Astrocyte (in vitro differentiated cells and primary cell): Measurements from ENCODE around the gene GPR21. TPM values are rescaled to one million over a fixed set of nuclear protein-coding genes. Genes with fewer than 3 reads are reported as not detected.

Source experiments
- DNase-seq: peaks from one replicate; pipeline ENCODE4 v3.0.0-alpha.2; 2010; ENCODE audit warnings: low read depth
- FAIRE-seq: peaks from 2 replicates; lab custom pipeline; 2011; peaks lifted over from hg19 to GRCh38; lab: Jason Lieb, UNC
- H2AFZ ChIP-seq: 2 replicates; pipeline ENCODE4 v1.6.0; 2012; ENCODE audit warnings: low read depth, low read length, inconsistent platforms
- H3K27ac ChIP-seq: 2 replicates; pipeline ENCODE4 v1.5.1; 2011; ENCODE audit warnings: low read depth, low read length, inconsistent platforms
- H3K27me3 ChIP-seq: 2 replicates; pipeline ENCODE4 v1.6.0; 2011; ENCODE audit warnings: low read length, inconsistent platforms; ENCODE audit not compliant: insufficient read depth
- H3K36me3 ChIP-seq: 2 replicates; pipeline ENCODE4 v1.5.1; 2011; ENCODE audit warnings: low read length, inconsistent platforms; ENCODE audit not compliant: insufficient read depth
- H3K4me1 ChIP-seq: 2 replicates; pipeline ENCODE4 v1.5.1; 2011; ENCODE audit warnings: low read length, inconsistent platforms; ENCODE audit not compliant: insufficient read depth
- H3K4me2 ChIP-seq: 2 replicates; pipeline ENCODE4 v1.6.0; 2012; ENCODE audit warnings: low read length, inconsistent platforms
- H3K4me3 ChIP-seq: 2 replicates; pipeline ENCODE4 v1.5.1; 2011; ENCODE audit warnings: low read depth, mild to moderate bottlenecking, low read length, inconsistent platforms; ENCODE audit not compliant: insufficient read depth
- H3K79me2 ChIP-seq: 2 replicates; pipeline ENCODE4 v1.6.0; 2012; ENCODE audit warnings: mild to moderate bottlenecking, low read length, inconsistent platforms; ENCODE audit not compliant: insufficient read depth
- H3K9ac ChIP-seq: 2 replicates; pipeline ENCODE4 v1.6.0; 2012; ENCODE audit warnings: mild to moderate bottlenecking, low read length, inconsistent platforms
- H3K9me3 ChIP-seq: 2 replicates; pipeline ENCODE4 v1.5.1; 2012; ENCODE audit warnings: low read depth, mild to moderate bottlenecking, low read length, inconsistent platforms; ENCODE audit not compliant: insufficient read depth
- H4K20me1 ChIP-seq: 2 replicates; pipeline ENCODE4 v1.6.0; 2012; ENCODE audit warnings: low read length, inconsistent platforms; ENCODE audit not compliant: insufficient read depth
- H3K27ac Mint-ChIP-seq: one replicate; pipeline ENCODE4 v1.8.0; 2021; ENCODE audit warnings: mild to moderate bottlenecking, mixed read lengths; ENCODE audit not compliant: unreplicated experiment
- H3K27me3 Mint-ChIP-seq: one replicate; pipeline ENCODE4 v1.8.0; 2021; ENCODE audit warnings: low read depth, mixed read lengths; ENCODE audit not compliant: unreplicated experiment
- H3K36me3 Mint-ChIP-seq: one replicate; pipeline ENCODE4 v1.8.0; 2021; ENCODE audit warnings: low read depth, mixed read lengths; ENCODE audit not compliant: unreplicated experiment
- H3K4me1 Mint-ChIP-seq: one replicate; pipeline ENCODE4 v1.8.0; 2021; ENCODE audit warnings: low read depth, mixed read lengths; ENCODE audit not compliant: unreplicated experiment
- H3K4me3 Mint-ChIP-seq: one replicate; pipeline ENCODE4 v1.8.0; 2021; ENCODE audit warnings: mild to moderate bottlenecking, moderate library complexity, mixed read lengths; ENCODE audit not compliant: unreplicated experiment
- H3K9me3 Mint-ChIP-seq: one replicate; pipeline ENCODE4 v1.8.0; 2021; ENCODE audit warnings: mild to moderate bottlenecking, mixed read lengths; ENCODE audit not compliant: unreplicated experiment
- EZH2 ChIP-seq: IDR thresholded peaks from 2 replicates; pipeline ENCODE4 v1.6.1; 2012; ENCODE audit warnings: mild to moderate bottlenecking, low read length, inconsistent platforms; ENCODE audit not compliant: insufficient read depth
- total RNA-seq: library from RNA; stranded (reverse); gene quantifications from 2 replicates; pipeline ENCODE4 v1.2.1, GENCODE V29; 2021
- TF ChIP-seq, protein P1 (sequence below): IDR thresholded peaks from 2 replicates; pipeline ENCODE4 v1.5.1; 2011; ENCODE audit warnings: low read depth, mild to moderate bottlenecking, inconsistent platforms, low read length, moderate library complexity; ENCODE audit not compliant: insufficient read depth

The GPR21 gene
- total RNA-seq, 1 donor from 2014 or later: 1.6 TPM

DNA sequence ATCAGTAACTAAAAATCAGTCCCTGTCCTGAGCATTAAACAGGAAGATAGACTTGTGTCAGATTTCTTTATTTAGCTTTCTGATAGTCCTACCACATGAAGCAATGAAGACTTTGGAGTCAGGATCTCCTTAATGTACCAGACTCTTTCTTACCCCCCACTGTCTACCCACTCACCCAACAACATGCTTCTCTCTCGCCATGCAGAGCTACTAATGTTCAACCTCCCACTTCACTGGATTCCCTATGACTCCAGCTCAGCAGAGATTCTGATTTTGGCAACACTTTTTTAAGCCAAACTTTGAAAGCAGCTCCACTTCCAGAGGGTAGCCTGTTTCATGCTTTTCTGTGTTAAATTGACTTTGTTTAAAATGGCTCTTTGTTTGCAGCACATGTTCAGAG is 50.8 kb downstream of the GPR21 start:
- H3K79me2 ChIP-seq: no peaks in the 10 kb centered on the region
- no peak for TF ChIP-seq EZH2
- TF ChIP-seq, protein P1, sequence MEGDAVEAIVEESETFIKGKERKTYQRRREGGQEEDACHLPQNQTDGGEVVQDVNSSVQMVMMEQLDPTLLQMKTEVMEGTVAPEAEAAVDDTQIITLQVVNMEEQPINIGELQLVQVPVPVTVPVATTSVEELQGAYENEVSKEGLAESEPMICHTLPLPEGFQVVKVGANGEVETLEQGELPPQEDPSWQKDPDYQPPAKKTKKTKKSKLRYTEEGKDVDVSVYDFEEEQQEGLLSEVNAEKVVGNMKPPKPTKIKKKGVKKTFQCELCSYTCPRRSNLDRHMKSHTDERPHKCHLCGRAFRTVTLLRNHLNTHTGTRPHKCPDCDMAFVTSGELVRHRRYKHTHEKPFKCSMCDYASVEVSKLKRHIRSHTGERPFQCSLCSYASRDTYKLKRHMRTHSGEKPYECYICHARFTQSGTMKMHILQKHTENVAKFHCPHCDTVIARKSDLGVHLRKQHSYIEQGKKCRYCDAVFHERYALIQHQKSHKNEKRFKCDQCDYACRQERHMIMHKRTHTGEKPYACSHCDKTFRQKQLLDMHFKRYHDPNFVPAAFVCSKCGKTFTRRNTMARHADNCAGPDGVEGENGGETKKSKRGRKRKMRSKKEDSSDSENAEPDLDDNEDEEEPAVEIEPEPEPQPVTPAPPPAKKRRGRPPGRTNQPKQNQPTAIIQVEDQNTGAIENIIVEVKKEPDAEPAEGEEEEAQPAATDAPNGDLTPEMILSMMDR: no peak
- H3K9ac ChIP-seq: no peak overlapping the region
- H3K9me3 ChIP-seq: no peaks in the 10 kb centered on the region
- peaks cover 6% of the 10 kb centered on the region for H3K4me1 Mint-ChIP-seq
- H3K27me3 Mint-ChIP-seq: no peaks in the 10 kb centered on the region
- no peak overlapping the region for H3K27ac ChIP-seq
- no peak for FAIRE-seq
- no peak overlapping the region for H2AFZ ChIP-seq
- no peaks in the 10 kb centered on the region for H3K27me3 ChIP-seq
- no peak for DNase-seq
- no peak overlapping the region for H3K27ac Mint-ChIP-seq
- H3K4me2 ChIP-seq: no peak overlapping the region
- no peak overlapping the region for H3K4me3 Mint-ChIP-seq
- H4K20me1 ChIP-seq: peaks cover 4% of the 10 kb centered on the region
- peaks cover 6% of the 10 kb centered on the region for H3K36me3 Mint-ChIP-seq
- no peaks in the 10 kb centered on the region for H3K9me3 Mint-ChIP-seq
- peaks cover 5% of the 10 kb centered on the region for H3K4me1 ChIP-seq
- H3K36me3 ChIP-seq: peaks cover 10% of the 10 kb centered on the region
- no peak overlapping the region for H3K4me3 ChIP-seq

Other genes starting within 250 kb of the GPR21 start
- gene OR5C1, start 244.7 kb upstream of the GPR21 start, total RNA-seq: not detected in 2 replicates
- not detected in 2 replicates for gene OR1K1, start 233.5 kb upstream of the GPR21 start, total RNA-seq
- gene PDCL, start 205.1 kb upstream of the GPR21 start, total RNA-seq: 21.5 and 23.9 TPM in 2 replicates
- gene RC3H2, start 128.3 kb upstream of the GPR21 start, total RNA-seq: 68.2 and 69.0 TPM in 2 replicates
- gene ZBTB6, start 120.3 kb upstream of the GPR21 start, total RNA-seq: 7.4 and 8.5 TPM in 2 replicates
- 6.2 and 6.5 TPM in 2 replicates for gene ZBTB26, start 102.2 kb upstream of the GPR21 start, total RNA-seq
- gene RABGAP1, start 92.6 kb upstream of the GPR21 start, total RNA-seq: 44.7 and 48.3 TPM in 2 replicates
- 11.4 and 13.1 TPM in 2 replicates for gene STRBP, start 234.9 kb downstream of the GPR21 start, total RNA-seq